Liver (tissue), 9 donors: ENCODE measurements around the gene TMEM218. TPM values are rescaled to one million over a fixed set of nuclear protein-coding genes. Genes with fewer than 3 reads are reported as not detected.

Source experiments
- DNase-seq: peaks from one replicate; pipeline ENCODE4 v3.0.0-alpha.2; 2017; ENCODE audit warnings: low spot score
- H3K27ac ChIP-seq, 2 donors: one replicate each; pipeline ENCODE4 v1.7.0; 2013; ENCODE audit warnings: inconsistent platforms in 2 of 2, low read length in 2 of 2, control low read depth in 1 of 2, low read depth in 1 of 2, mild to moderate bottlenecking in 1 of 2
- H3K27me3 ChIP-seq, 4 donors: one replicate each; pipeline versions ENCODE4 v1.6.1 to v1.7.0; 2013; ENCODE audit warnings: low read length in 3 of 4, inconsistent platforms in 1 of 4, mild to moderate bottlenecking in 1 of 4, moderate library complexity in 1 of 4; ENCODE audit not compliant: control insufficient read depth in 4 of 4, insufficient read depth in 4 of 4
- H3K36me3 ChIP-seq, 4 donors: one replicate each; pipeline versions ENCODE4 v1.6.1 to v1.7.0; 2013; ENCODE audit warnings: low read length in 3 of 4, mild to moderate bottlenecking in 3 of 4, low read depth in 1 of 4, moderate library complexity in 1 of 4; ENCODE audit not compliant: control insufficient read depth in 4 of 4, insufficient read depth in 3 of 4
- H3K4me1 ChIP-seq, 4 donors: one replicate each; pipeline versions ENCODE4 v1.6.1 to v1.7.0; 2013; ENCODE audit warnings: low read length in 3 of 4, mild to moderate bottlenecking in 3 of 4, moderate library complexity in 1 of 4; ENCODE audit not compliant: control insufficient read depth in 4 of 4, insufficient read depth in 4 of 4
- H3K4me3 ChIP-seq, 3 donors: one replicate each; pipeline versions ENCODE4 v1.6.1 to v1.7.0; 2013; ENCODE audit warnings: low read length in 3 of 3, control low read depth in 1 of 3, low read depth in 1 of 3, mild to moderate bottlenecking in 1 of 3
- H3K9ac ChIP-seq, 2 donors: one replicate each; pipeline ENCODE4 v1.7.0; 2013; ENCODE audit warnings: low read length in 2 of 2, mild to moderate bottlenecking in 2 of 2, moderate library complexity in 2 of 2, control low read depth in 1 of 2, low read depth in 1 of 2
- H3K9me3 ChIP-seq, 4 donors: one replicate each; pipeline versions ENCODE4 v1.6.1 to v1.7.0; 2013; ENCODE audit warnings: low read length in 3 of 4; ENCODE audit not compliant: control insufficient read depth in 4 of 4
- EGR1 ChIP-seq, 2 donors: IDR thresholded peaks; 2 replicates each; pipeline ENCODE4 v1.6.1; 2016 to 2018; ENCODE audit warnings: antibody characterized with exemption in 2 of 2, low read depth in 2 of 2
- GABPA ChIP-seq, 2 donors: IDR thresholded peaks in 1 of 2; conservative IDR thresholded peaks in 1 of 2; 2 replicates each; pipeline ENCODE4 v1.6.1; 2016; ENCODE audit warnings: antibody characterized with exemption in 2 of 2, mild to moderate bottlenecking in 1 of 2, moderate library complexity in 1 of 2
- HNF4A ChIP-seq, 2 donors: conservative IDR thresholded peaks; 2 replicates each; pipeline ENCODE4 v1.6.1; 2016; ENCODE audit warnings: antibody characterized with exemption in 2 of 2, mild to moderate bottlenecking in 2 of 2
- HNF4G ChIP-seq: IDR thresholded peaks from 2 replicates; pipeline ENCODE4 v1.6.1; 2016; ENCODE audit warnings: antibody characterized with exemption
- JUND ChIP-seq, 2 donors: IDR thresholded peaks; 2 replicates each; pipeline ENCODE4 v1.6.1; 2016; ENCODE audit warnings: antibody characterized with exemption in 2 of 2
- NR2F2 ChIP-seq: IDR thresholded peaks from 2 replicates; pipeline ENCODE4 v1.6.1; 2016; ENCODE audit warnings: antibody characterized with exemption
- RAD21 ChIP-seq, 2 donors: IDR thresholded peaks; 2 replicates each; pipeline ENCODE4 v1.6.1; 2016; ENCODE audit warnings: antibody characterized with exemption in 2 of 2, mild to moderate bottlenecking in 2 of 2
- TAF1 ChIP-seq: conservative IDR thresholded peaks from 2 replicates; pipeline ENCODE4 v1.6.1; 2016; ENCODE audit warnings: antibody characterized with exemption, mild to moderate bottlenecking
- YY1 ChIP-seq: IDR thresholded peaks from 2 replicates; pipeline ENCODE4 v1.6.1; 2016; ENCODE audit warnings: antibody characterized with exemption, mild to moderate bottlenecking
- WGBS: extraction: QIAGEN DNeasy Blood & Tissue Kit; methylation state at CpG from one replicate; pipeline ENCODE4 v1.1.7; 2013; 5-methylcytosine and 5-hydroxymethylcytosine counted together
- polyA plus RNA-seq, 2 donors: library from polyadenylated mRNA; stranded (reverse) in 1 of 2; unstranded in 1 of 2; fragments of 200-250 nt in 1 of 2; fragments of >200 nt in 1 of 2; fragmentation: Nextera tagmentation in 1 of 2; extraction: Ambion mirVana in 1 of 2; gene quantifications; one replicate each; pipeline versions ENCODE4 v1.2.1 to v1.2.3, GENCODE V29; 2013 to 2015
- total RNA-seq, 2 donors: library from RNA; depleted of rRNA; stranded (reverse); fragments of >200 nt; gene quantifications; one replicate each; pipeline ENCODE4 v1.2.3, GENCODE V29; 2014
- TF ChIP-seq, protein P1 (sequence below): IDR thresholded peaks from 2 replicates; pipeline ENCODE4 v1.6.1; 2016; ENCODE audit warnings: antibody characterized with exemption, mild to moderate bottlenecking
- TF ChIP-seq, protein P2 (sequence below): IDR thresholded peaks from 2 replicates; pipeline ENCODE4 v1.6.1; 2016; ENCODE audit warnings: antibody characterized with exemption
- TF ChIP-seq, protein P3 (sequence below): IDR thresholded peaks from 2 replicates; pipeline ENCODE4 v1.6.1; 2016; ENCODE audit warnings: antibody characterized with exemption
- TF ChIP-seq, protein P4 (sequence below): fragments of 150-350 bp; IDR thresholded peaks from 2 replicates; pipeline ENCODE4 v1.5.1; 2017; ENCODE audit warnings: improper control_type of control experiment, low read depth, low read length; ENCODE audit not compliant: missing input control
- donor health status: healthy.
- donor health status: healthy.
- donor health status: healthy.
- donor health status: healthy.
- donor health status: healthy.

TMEM218 gene
- total and polyA plus RNA-seq, 4 donors, result 11.1 to 16.4 (median 14.1) TPM

DNA sequence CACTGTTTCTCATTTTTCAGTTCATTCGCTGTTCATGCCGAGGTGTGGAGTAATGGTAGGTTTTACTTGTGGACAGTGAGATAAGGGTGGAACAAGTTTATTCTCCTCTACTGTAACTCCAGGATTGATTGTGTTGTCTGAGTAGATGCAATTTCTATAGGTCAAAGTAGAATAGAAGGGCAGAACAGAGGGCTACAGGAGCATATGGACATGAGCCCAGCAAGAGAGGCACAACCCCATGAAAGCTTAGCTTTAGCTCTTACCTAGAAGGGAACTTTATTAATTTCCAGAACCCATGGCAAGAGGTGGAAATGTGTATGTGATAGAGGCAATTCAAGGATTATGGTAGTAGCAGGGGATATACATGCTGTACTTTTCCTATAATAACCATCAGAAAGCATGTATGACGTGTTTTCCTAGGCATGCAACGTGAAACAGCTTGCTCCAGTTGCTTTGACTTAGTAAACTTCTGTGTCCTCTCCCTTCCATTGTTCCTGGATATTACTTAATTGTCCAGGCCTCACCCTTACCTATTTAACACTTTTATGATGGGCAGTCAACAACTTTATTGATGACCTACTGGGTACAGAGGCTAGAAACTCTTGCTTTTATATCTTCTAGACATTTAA, 62.1 kb downstream of the TMEM218 start:
- 92% methylated on average over 4 of the region's 4 CpGs for WGBS
- DNase-seq, result no peak
- no peaks in the 10 kb centered on the region for H3K4me1 ChIP-seq

More for the DNA sequence above, 62.1 kb downstream of the TMEM218 start:
- Histone ChIP-seq H3K9me3 (no peaks in the 10 kb centered on the region), H3K36me3 (no peaks in the 10 kb centered on the region), H3K9ac (no peak overlapping the region), H3K4me3 (no peak overlapping the region), H3K27me3 (no peaks in the 10 kb centered on the region), H3K27ac (no peak overlapping the region)
- TF ChIP-seq, protein P1, sequence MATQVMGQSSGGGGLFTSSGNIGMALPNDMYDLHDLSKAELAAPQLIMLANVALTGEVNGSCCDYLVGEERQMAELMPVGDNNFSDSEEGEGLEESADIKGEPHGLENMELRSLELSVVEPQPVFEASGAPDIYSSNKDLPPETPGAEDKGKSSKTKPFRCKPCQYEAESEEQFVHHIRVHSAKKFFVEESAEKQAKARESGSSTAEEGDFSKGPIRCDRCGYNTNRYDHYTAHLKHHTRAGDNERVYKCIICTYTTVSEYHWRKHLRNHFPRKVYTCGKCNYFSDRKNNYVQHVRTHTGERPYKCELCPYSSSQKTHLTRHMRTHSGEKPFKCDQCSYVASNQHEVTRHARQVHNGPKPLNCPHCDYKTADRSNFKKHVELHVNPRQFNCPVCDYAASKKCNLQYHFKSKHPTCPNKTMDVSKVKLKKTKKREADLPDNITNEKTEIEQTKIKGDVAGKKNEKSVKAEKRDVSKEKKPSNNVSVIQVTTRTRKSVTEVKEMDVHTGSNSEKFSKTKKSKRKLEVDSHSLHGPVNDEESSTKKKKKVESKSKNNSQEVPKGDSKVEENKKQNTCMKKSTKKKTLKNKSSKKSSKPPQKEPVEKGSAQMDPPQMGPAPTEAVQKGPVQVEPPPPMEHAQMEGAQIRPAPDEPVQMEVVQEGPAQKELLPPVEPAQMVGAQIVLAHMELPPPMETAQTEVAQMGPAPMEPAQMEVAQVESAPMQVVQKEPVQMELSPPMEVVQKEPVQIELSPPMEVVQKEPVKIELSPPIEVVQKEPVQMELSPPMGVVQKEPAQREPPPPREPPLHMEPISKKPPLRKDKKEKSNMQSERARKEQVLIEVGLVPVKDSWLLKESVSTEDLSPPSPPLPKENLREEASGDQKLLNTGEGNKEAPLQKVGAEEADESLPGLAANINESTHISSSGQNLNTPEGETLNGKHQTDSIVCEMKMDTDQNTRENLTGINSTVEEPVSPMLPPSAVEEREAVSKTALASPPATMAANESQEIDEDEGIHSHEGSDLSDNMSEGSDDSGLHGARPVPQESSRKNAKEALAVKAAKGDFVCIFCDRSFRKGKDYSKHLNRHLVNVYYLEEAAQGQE, result no peak
- TF ChIP-seq RAD21 (IDR thresholded peaks at IDR 0.05) (no peak), HNF4G (no peak), NR2F2 (no peak), JUND (IDR thresholded peaks at IDR 0.05) (no peak), TAF1 (no peak), EGR1 (IDR thresholded peaks at IDR 0.05; ENCODE audit: low read depth in 2 of 2) (no peak), GABPA (IDR thresholded peaks at IDR 0.05 in 1 of 2, conservative IDR thresholded peaks at IDR 0.05 in 1 of 2) (no peak), HNF4A (conservative IDR thresholded peaks at IDR 0.05) (no peak), YY1 (no peak)
- TF ChIP-seq, protein P2, sequence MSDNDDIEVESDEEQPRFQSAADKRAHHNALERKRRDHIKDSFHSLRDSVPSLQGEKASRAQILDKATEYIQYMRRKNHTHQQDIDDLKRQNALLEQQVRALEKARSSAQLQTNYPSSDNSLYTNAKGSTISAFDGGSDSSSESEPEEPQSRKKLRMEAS, result no peak
- TF ChIP-seq, protein P3, sequence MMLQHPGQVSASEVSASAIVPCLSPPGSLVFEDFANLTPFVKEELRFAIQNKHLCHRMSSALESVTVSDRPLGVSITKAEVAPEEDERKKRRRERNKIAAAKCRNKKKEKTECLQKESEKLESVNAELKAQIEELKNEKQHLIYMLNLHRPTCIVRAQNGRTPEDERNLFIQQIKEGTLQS, result no peak
- TF ChIP-seq, protein P4, sequence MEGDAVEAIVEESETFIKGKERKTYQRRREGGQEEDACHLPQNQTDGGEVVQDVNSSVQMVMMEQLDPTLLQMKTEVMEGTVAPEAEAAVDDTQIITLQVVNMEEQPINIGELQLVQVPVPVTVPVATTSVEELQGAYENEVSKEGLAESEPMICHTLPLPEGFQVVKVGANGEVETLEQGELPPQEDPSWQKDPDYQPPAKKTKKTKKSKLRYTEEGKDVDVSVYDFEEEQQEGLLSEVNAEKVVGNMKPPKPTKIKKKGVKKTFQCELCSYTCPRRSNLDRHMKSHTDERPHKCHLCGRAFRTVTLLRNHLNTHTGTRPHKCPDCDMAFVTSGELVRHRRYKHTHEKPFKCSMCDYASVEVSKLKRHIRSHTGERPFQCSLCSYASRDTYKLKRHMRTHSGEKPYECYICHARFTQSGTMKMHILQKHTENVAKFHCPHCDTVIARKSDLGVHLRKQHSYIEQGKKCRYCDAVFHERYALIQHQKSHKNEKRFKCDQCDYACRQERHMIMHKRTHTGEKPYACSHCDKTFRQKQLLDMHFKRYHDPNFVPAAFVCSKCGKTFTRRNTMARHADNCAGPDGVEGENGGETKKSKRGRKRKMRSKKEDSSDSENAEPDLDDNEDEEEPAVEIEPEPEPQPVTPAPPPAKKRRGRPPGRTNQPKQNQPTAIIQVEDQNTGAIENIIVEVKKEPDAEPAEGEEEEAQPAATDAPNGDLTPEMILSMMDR, result no peak

Other genes with a start within 250 kb of the TMEM218 start
- 1 to 10 TPM; 1.1 to 1.2 TPM for gene ROBO3, start 246.2 kb downstream of the TMEM218 start, total RNA-seq
- 1 to 10 TPM; 1.6 to 2.2 TPM for gene ROBO3, start 246.2 kb downstream of the TMEM218 start, polyA plus RNA-seq
- 10 to 100 TPM in 1 of 2 donors, 1 to 10 TPM in 1; 6.4 to 17.2 TPM for gene ROBO4, start 213.8 kb downstream of the TMEM218 start, total RNA-seq
- 1 to 10 TPM; 2.5 to 8.7 TPM for gene ROBO4, start 213.8 kb downstream of the TMEM218 start, polyA plus RNA-seq
- gene HEPN1, start 192.4 kb downstream of the TMEM218 start, total RNA-seq, result not detected
- 1 to 10 TPM in 1 of 2 donors, under 1 TPM in 1; 0.22 to 2.6 TPM for gene HEPN1, start 192.4 kb downstream of the TMEM218 start, polyA plus RNA-seq
- 1 to 10 TPM in 1 of 2 donors, not detected in 1; 3.3 TPM for gene HEPACAM, start 175.6 kb downstream of the TMEM218 start, total RNA-seq
- 1 to 10 TPM in 1 of 2 donors, under 1 TPM in 1; 0.79 to 7.1 TPM for gene HEPACAM, start 175.6 kb downstream of the TMEM218 start, polyA plus RNA-seq
- 1 to 10 TPM; 1.2 to 3.5 TPM for gene CCDC15, start 157.4 kb downstream of the TMEM218 start, total RNA-seq
- gene CCDC15, start 157.4 kb downstream of the TMEM218 start, polyA plus RNA-seq, result under 1 TPM; 0.35 to 0.60 TPM
- gene SLC37A2, start 48.3 kb downstream of the TMEM218 start, total RNA-seq, result 10 to 100 TPM in 1 of 2 donors, 1 to 10 TPM in 1; 6.7 to 12.3 TPM
- 1 to 10 TPM in 1 of 2 donors, under 1 TPM in 1; 0.51 to 4.4 TPM for gene SLC37A2, start 48.3 kb downstream of the TMEM218 start, polyA plus RNA-seq
- gene PKNOX2, start 53.1 kb upstream of the TMEM218 start, total RNA-seq, result under 1 TPM; 0.23 to 0.25 TPM
- gene PKNOX2, start 53.1 kb upstream of the TMEM218 start, polyA plus RNA-seq, result under 1 TPM; 0.14 to 0.29 TPM